Mesenteric fat pad (tissue), 1 donor: ENCODE measurements around the gene ARRB1. TPM values are rescaled to one million over a fixed set of nuclear protein-coding genes. Genes with fewer than 3 reads are reported as not detected.
"Not testable (repeated sequence)": the region's sequence is repeated elsewhere in the genome, so short reads cannot be mapped to it uniquely, and the experiment has no call there.

Source experiments
- DNase-seq: peaks from one replicate; pipeline ENCODE4 v3.0.0-alpha.2; 2020; ENCODE audit warnings: low spot score
- total RNA-seq: library from RNA; stranded (reverse); fragmentation: NEBNext Ultra II Directional; extraction: Animal tissue kit (Norgen Biotek cat#: 25700); gene quantifications from one replicate; pipeline ENCODE4 v1.2.1, GENCODE V29; 2021
- donor health status: DM: yes; HTN: yes; CAD: no.

The ARRB1 gene
- total RNA-seq, 1 donor from 2014 or later, result 112 TPM

- DNase-seq, result no peak
Measured at GRCh38 chr11:75324189-75324588, 27.3 kb downstream of the ARRB1 start.

- no peak for DNase-seq
Measured at GRCh38 chr11:75323609-75324008, 27.9 kb downstream of the ARRB1 start.

- DNase-seq, result no peak
Measured at GRCh38 chr11:75320643-75321042, 30.8 kb downstream of the ARRB1 start.

GRCh38 chr11:75320046-75320618, 31.3 kb downstream of the ARRB1 start:
- no peak for DNase-seq

GRCh38 chr11:75319035-75319877, 32.2 kb downstream of the ARRB1 start:
- no peak for DNase-seq

GRCh38 chr11:75317446-75318122, 33.9 kb downstream of the ARRB1 start:
- no peak for DNase-seq

GRCh38 chr11:75315439-75315805, 36.0 kb downstream of the ARRB1 start:
- DNase-seq, result no peak

GRCh38 chr11:75314771-75315438, 36.6 kb downstream of the ARRB1 start:
- DNase-seq, result no peak

GRCh38 chr11:75313513-75314272, 37.8 kb downstream of the ARRB1 start:
- no peak for DNase-seq

- DNase-seq, result no peak
Measured at GRCh38 chr11:75312346-75312745, 39.1 kb downstream of the ARRB1 start.

- peak; percentile 92 for DNase-seq
Measured at GRCh38 chr11:75311858-75312288, 39.6 kb downstream of the ARRB1 start.

- DNase-seq, result no peak
Measured at GRCh38 chr11:75308986-75309385, 42.5 kb downstream of the ARRB1 start.

- DNase-seq, result no peak
Measured at GRCh38 chr11:75308116-75308515, 43.3 kb downstream of the ARRB1 start.

GRCh38 chr11:75307058-75307457, 44.4 kb downstream of the ARRB1 start:
- no peak for DNase-seq

- no peak for DNase-seq
Measured at GRCh38 chr11:75306529-75306928, 44.9 kb downstream of the ARRB1 start.

GRCh38 chr11:75305993-75306392, 45.5 kb downstream of the ARRB1 start:
- DNase-seq, result no peak

- no peak for DNase-seq
Measured at GRCh38 chr11:75305452-75305851, 46.0 kb downstream of the ARRB1 start.

GRCh38 chr11:75304941-75305340, 46.5 kb downstream of the ARRB1 start:
- not testable (repeated sequence) for DNase-seq

GRCh38 chr11:75303544-75304224, 47.8 kb downstream of the ARRB1 start:
- DNase-seq, result no peak

- DNase-seq, result no peak
Measured at GRCh38 chr11:75302371-75302770, 49.1 kb downstream of the ARRB1 start.
